ENCODE results near the gene OR5D16.

OR5D16 gene

GRCh38 chr11:55838452-55838851 is at the start of gene OR5D16:
Gene OR5D16 (plus strand): TSS chr11:55838752. CDS start chr11:55838752, 0 bp downstream.
- no peak for DNase-seq (ENCODE audit: extremely low read depth, low read depth)
- TF ChIP-seq, protein P1, sequence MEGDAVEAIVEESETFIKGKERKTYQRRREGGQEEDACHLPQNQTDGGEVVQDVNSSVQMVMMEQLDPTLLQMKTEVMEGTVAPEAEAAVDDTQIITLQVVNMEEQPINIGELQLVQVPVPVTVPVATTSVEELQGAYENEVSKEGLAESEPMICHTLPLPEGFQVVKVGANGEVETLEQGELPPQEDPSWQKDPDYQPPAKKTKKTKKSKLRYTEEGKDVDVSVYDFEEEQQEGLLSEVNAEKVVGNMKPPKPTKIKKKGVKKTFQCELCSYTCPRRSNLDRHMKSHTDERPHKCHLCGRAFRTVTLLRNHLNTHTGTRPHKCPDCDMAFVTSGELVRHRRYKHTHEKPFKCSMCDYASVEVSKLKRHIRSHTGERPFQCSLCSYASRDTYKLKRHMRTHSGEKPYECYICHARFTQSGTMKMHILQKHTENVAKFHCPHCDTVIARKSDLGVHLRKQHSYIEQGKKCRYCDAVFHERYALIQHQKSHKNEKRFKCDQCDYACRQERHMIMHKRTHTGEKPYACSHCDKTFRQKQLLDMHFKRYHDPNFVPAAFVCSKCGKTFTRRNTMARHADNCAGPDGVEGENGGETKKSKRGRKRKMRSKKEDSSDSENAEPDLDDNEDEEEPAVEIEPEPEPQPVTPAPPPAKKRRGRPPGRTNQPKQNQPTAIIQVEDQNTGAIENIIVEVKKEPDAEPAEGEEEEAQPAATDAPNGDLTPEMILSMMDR (IDR thresholded peaks at IDR 0.05; ENCODE audit: low read depth, low read length): no peak

DNA sequence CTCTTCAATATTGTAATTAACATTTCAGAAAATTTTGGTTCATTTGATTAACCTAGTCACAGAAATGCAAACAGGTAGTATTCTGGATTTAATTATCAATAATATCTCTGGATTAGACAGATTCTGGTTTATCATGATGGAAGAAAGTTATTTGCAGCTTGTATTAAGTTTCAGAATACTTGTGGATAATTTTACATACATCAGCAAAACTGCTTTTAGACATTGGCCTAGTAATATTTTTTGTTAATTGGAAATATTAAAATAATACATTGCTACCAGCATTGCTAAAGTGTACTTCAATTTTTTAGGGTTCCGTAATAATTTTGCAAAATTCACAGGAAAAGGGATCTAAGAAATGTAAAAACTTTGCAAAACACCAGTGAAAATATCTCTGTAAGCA is 46.9 kb upstream of the OR5D16 start:
- TF ChIP-seq, protein P1 (IDR thresholded peaks at IDR 0.05; ENCODE audit: low read depth, low read length): no peak

DNA sequence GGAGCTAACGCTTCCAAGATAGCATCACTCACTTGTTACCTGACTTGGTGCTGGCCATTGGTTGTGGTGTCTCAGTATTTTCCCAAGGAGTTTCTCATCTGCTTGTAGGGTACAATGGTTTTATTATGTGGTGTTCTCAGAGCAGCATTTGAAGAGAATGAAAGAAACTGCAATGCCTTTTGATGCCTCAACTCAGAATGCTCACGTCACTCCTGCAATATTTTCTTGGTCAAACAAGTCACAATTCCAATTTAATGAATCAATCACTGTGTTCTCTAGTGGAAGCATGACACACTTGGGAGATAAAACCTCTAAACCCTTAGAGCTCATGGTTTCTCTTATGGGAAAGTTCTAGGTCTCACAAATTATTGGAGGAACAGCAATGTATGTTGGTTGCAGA is 45.2 kb upstream of the OR5D16 start:
- DNase-seq (ENCODE audit: extremely low read depth, low read depth): no peak
- TF ChIP-seq, protein P1 (IDR thresholded peaks at IDR 0.05; ENCODE audit: low read depth, low read length): no peak

More for the DNA sequence above, 46.9 kb upstream of the OR5D16 start:
- DNase-seq (ENCODE audit: extremely low read depth, low read depth): no peak

DNA sequence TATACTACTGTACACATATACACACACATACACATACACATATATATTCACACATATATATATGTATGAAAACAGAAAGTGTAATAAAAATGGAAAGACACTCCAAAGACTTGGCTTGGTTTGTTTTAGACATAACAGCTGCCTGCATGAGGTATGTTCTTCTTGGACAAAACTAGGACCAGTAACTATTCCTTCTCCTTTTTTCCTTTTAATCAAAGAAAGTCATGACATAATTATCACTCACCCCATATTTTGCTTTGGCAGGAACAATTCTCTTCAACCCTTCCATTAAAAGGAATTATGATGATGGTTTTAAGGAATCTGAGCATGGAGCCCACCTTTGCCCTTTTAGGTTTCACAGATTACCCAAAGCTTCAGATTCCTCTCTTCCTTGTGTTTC is 43.3 kb upstream of the OR5D16 start, which contains the start of gene OR5D14:
Gene OR5D14, plus strand, starts transcription at position 301 of the 400 bp plus-strand sequence. Its CDS starts 0 bp downstream, at position 301.
- TF ChIP-seq, protein P1 (IDR thresholded peaks at IDR 0.05; ENCODE audit: low read depth, low read length): no peak
- DNase-seq (ENCODE audit: extremely low read depth, low read depth): no peak

- DNase-seq (ENCODE audit: extremely low read depth, low read depth): no peak
- TF ChIP-seq, protein P1 (IDR thresholded peaks at IDR 0.05; ENCODE audit: low read depth, low read length): no peak
These were observed 32.3 kb upstream of the OR5D16 start for GRCh38 chr11:55806248-55806647.

- TF ChIP-seq, protein P1 (IDR thresholded peaks at IDR 0.05; ENCODE audit: low read depth, low read length): no peak
- no peak for DNase-seq (ENCODE audit: extremely low read depth, low read depth)
These were observed 27.5 kb upstream of the OR5D16 start, which contains the start of gene OR5L1 for GRCh38 chr11:55811067-55811466. Gene OR5L1 (plus strand): TSS chr11:55811367. CDS start chr11:55811467, 100 bp downstream.

DNA sequence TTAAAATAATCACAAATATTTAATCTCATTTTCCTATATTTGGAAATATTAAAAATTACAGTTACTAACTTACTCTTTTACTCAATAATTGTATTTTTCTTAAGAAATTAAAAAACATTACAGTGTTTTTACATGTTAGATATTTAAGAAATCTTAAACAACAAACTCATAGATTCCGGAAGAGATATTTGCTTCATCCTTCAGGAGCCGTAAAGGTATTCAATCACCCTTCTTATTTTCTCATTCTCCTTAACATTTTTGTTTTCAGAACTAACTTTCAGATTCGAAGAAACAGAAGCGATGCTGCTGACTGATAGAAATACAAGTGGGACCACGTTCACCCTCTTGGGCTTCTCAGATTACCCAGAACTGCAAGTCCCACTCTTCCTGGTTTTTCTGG is 19.2 kb upstream of the OR5D16 start, which contains the start of gene OR5D18:
Gene OR5D18, plus strand, starts transcription at position 301 of the 400 bp plus-strand sequence. Its CDS starts 0 bp downstream, at position 301.
- DNase-seq (ENCODE audit: extremely low read depth, low read depth): no peak
- TF ChIP-seq, protein P1 (IDR thresholded peaks at IDR 0.05; ENCODE audit: low read depth, low read length): no peak

Data from AG09319 (cell line).